HG02588 (cell line): ENCODE measurements around the gene HPCAL1.
"Not testable (repeated sequence)": the region's sequence is repeated elsewhere in the genome, so short reads cannot be mapped to it uniquely, and the experiment has no call there.

ENCODE experiments used
- ATAC-seq: cut with Tn5 transposase; IDR thresholded peaks from one replicate; pipeline ENCODE4 v1.9.1; 2021; ENCODE audit warnings: mild to moderate bottlenecking, moderate library complexity; ENCODE audit not compliant: unreplicated experiment

Gene HPCAL1

GRCh38 chr2:10435820-10436204 is 133.1 kb downstream of the HPCAL1 start:
- no peak for ATAC-seq

GRCh38 chr2:10436583-10437110 is 133.9 kb downstream of the HPCAL1 start:
- ATAC-seq = no peak

GRCh38 chr2:10437806-10438205 is 135.1 kb downstream of the HPCAL1 start:
- no peak for ATAC-seq

- ATAC-seq = no peak
These were observed 136.0 kb downstream of the HPCAL1 start for GRCh38 chr2:10438688-10439087.

GRCh38 chr2:10439185-10439879 is 136.6 kb downstream of the HPCAL1 start:
- ATAC-seq = no peak

- ATAC-seq = no peak
These were observed 137.3 kb downstream of the HPCAL1 start for GRCh38 chr2:10439971-10440370.

GRCh38 chr2:10440736-10441135 is 138.0 kb downstream of the HPCAL1 start:
- no peak for ATAC-seq

- ATAC-seq = no peak
These were observed 139.2 kb downstream of the HPCAL1 start for GRCh38 chr2:10441948-10442347.

GRCh38 chr2:10442469-10443126 is 139.9 kb downstream of the HPCAL1 start:
- ATAC-seq = not testable (repeated sequence)

GRCh38 chr2:10444463-10444862 is 141.8 kb downstream of the HPCAL1 start:
- ATAC-seq = no peak

- no peak for ATAC-seq
These were observed 143.9 kb downstream of the HPCAL1 start for GRCh38 chr2:10446631-10447030.

GRCh38 chr2:10447300-10447894 is 144.7 kb downstream of the HPCAL1 start:
- ATAC-seq = peak; percentile 26

- ATAC-seq = peak; percentile 72
These were observed 145.3 kb downstream of the HPCAL1 start, which contains the start of gene ODC1 for GRCh38 chr2:10447895-10448575. ODC1 (minus strand) TSS chr2:10448327; CDS start chr2:10445032, 3,295 bp downstream.

- peak; percentile 56 for ATAC-seq
These were observed 146.1 kb downstream of the HPCAL1 start for GRCh38 chr2:10448576-10449485.

GRCh38 chr2:10449486-10449831 is 146.8 kb downstream of the HPCAL1 start:
- no peak for ATAC-seq

GRCh38 chr2:10449838-10450691 is 147.4 kb downstream of the HPCAL1 start:
- ATAC-seq = no peak

GRCh38 chr2:10451819-10452218 is 149.1 kb downstream of the HPCAL1 start:
- no peak for ATAC-seq

- ATAC-seq = no peak
These were observed 149.6 kb downstream of the HPCAL1 start for GRCh38 chr2:10452312-10452711.
